HG02870 (cell line): ENCODE measurements around the gene TEX26.

Experiments
- ATAC-seq: cut with Tn5 transposase; IDR thresholded peaks from one replicate; pipeline ENCODE4 v1.9.1; 2021; ENCODE audit warnings: mild to moderate bottlenecking, moderate library complexity; ENCODE audit not compliant: unreplicated experiment

TEX26 gene

GRCh38 chr13:30932481-30933353, at the start of gene TEX26:
TSS of gene TEX26 (plus strand) at chr13:30932656. CDS start at chr13:30932716, 60 bp downstream.
- no peak for ATAC-seq

GRCh38 chr13:30882996-30883766, 49.3 kb upstream of the TEX26 start:
- no peak for ATAC-seq

- no peak for ATAC-seq
These were observed 47.9 kb upstream of the TEX26 start for GRCh38 chr13:30884543-30884942.

- no peak for ATAC-seq
These were observed 43.2 kb upstream of the TEX26 start for GRCh38 chr13:30889196-30889690.

GRCh38 chr13:30892966-30893365, 39.5 kb upstream of the TEX26 start:
- ATAC-seq: no peak

GRCh38 chr13:30895773-30896172, 36.7 kb upstream of the TEX26 start:
- ATAC-seq: no peak

GRCh38 chr13:30898070-30898469, 34.4 kb upstream of the TEX26 start:
- no peak for ATAC-seq

GRCh38 chr13:30898678-30899241, 33.7 kb upstream of the TEX26 start:
- ATAC-seq: no peak

GRCh38 chr13:30900436-30900835, 32.0 kb upstream of the TEX26 start:
- ATAC-seq: no peak

- no peak for ATAC-seq
These were observed 31.3 kb upstream of the TEX26 start for GRCh38 chr13:30900952-30901749.

GRCh38 chr13:30904043-30904442, 28.4 kb upstream of the TEX26 start:
- ATAC-seq: no peak

- ATAC-seq: no peak
These were observed 26.5 kb upstream of the TEX26 start, which contains the start of gene MEDAG for GRCh38 chr13:30905932-30906383. TSS of gene MEDAG (plus strand) at chr13:30906271. CDS start at chr13:30906516, 245 bp downstream.

- no peak for ATAC-seq
These were observed 25.9 kb upstream of the TEX26 start for GRCh38 chr13:30906411-30907051.

- ATAC-seq: no peak
These were observed 25.2 kb upstream of the TEX26 start for GRCh38 chr13:30907121-30907861.

GRCh38 chr13:30908416-30908980, 24.0 kb upstream of the TEX26 start:
- ATAC-seq: no peak

GRCh38 chr13:30910676-30911075, 21.8 kb upstream of the TEX26 start:
- ATAC-seq: no peak

- no peak for ATAC-seq
These were observed 16.5 kb upstream of the TEX26 start for GRCh38 chr13:30915691-30916541.

- ATAC-seq: no peak
These were observed 15.5 kb upstream of the TEX26 start for GRCh38 chr13:30916991-30917390.
